Adipose tissue (tissue), 3 donors: Measurements from ENCODE around the gene WWTR1. TPM values are rescaled to one million over a fixed set of nuclear protein-coding genes. Genes with fewer than 3 reads are reported as not detected.

Experiments
- H3K27ac ChIP-seq: one replicate; pipeline ENCODE4 v1.5.1; 2013; ENCODE audit warnings: low read depth, low read length
- WGBS, 3 donors: extraction: QIAGEN DNeasy Blood & Tissue Kit; methylation state at CpG; one replicate each; pipeline ENCODE4 v1.1.7; 2013; 5-methylcytosine and 5-hydroxymethylcytosine counted together
- polyA plus RNA-seq, 3 donors: library from polyadenylated mRNA; stranded (reverse); fragments of 200-250 nt; gene quantifications; one replicate each; pipeline ENCODE4 v1.2.3, GENCODE V29; 2013
- donor health status: healthy with polysubstance abuse.
- donor health status: Bipolar disorder and iron deficiency.
- donor health status: healthy.

Gene WWTR1
- polyA plus RNA-seq, 3 donors = 14.3 to 74.1 (median 46.8) TPM

DNA sequence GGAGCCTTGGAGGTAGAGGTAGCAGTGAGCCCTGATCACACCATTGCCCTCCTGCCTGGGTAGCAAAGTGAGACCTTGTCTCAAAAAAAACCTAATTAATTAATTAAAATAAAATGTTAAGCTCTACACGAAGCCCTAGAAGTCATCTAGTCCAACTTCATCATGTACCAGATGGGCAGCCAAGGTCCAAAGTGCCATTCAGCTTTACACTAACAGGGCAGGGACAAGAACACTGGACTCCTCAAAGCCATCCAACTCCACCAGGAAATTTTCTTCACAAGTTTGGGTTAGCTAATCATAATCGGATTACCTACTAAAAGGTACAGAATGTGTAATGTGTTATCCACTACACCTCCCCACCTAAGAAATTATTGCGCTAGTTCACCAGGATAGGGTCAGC, 48.8 kb downstream of the WWTR1 start:
- WGBS, 3 donors = 83 to 94% (median 92%) methylated on average over 3 of the region's 3 CpGs
- H3K27ac ChIP-seq = no peak overlapping the region

GRCh38 chr3:149605902-149606301, 51.9 kb downstream of the WWTR1 start:
- no peak overlapping the region for H3K27ac ChIP-seq

GRCh38 chr3:149604125-149604875, 53.5 kb downstream of the WWTR1 start:
- H3K27ac ChIP-seq = peak overlapping the region; percentile 46
- WGBS, 3 donors = 69 to 85% (median 80%) methylated on average over 4 of the region's 4 CpGs

More at GRCh38 chr3:149605902-149606301, 51.9 kb downstream of the WWTR1 start:
- 88 to 95% (median 94%) methylated on average over 2 of the region's 2 CpGs for WGBS, 3 donors

- no peak overlapping the region for H3K27ac ChIP-seq
- 73 to 81% (median 79%) methylated on average over 3 of the region's 3 CpGs for WGBS, 3 donors
Observed at GRCh38 chr3:149603126-149604074, 54.4 kb downstream of the WWTR1 start.

DNA sequence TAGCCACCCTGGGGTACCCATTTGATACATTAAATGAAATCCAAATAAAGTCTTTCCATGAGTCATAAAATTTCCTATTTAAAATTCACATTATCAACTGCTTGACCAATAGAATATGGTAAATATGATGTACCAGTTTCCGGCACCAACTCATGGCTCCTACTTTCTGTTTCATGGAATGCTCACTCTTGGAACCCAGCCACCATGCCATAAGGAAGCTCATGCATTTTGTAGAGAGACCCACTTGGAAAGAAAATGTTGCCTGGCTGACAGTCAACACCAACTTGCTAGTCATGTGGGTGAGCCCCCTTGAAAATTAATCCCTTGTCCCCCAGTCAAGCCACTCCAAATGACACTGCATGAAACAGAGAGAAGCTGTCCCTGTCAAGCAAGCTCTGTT, 57.2 kb downstream of the WWTR1 start:
- WGBS, 3 donors = 89 to 95% (median 91%) methylated on average over 1 of the region's 1 CpG
- no peak overlapping the region for H3K27ac ChIP-seq

DNA sequence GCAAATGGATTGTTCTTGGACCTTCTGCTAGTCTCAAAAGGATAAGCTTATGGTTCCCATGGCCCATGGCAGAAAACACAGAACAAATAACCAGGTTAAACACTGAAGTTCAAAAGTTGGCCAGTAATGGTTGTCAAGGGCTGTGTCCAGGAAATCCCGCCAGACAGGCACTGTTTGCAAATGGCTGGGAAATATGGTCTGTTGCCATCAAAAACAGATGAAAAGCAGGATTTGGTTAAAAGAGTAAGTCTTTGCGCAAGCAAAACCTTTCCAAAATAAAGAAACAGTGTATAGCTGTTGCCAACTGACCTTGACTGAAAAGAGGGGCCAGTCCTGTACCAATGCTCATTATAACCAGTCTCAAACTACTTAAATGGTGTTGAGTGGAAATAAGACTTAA, 58.6 kb downstream of the WWTR1 start:
- H3K27ac ChIP-seq = no peak overlapping the region
- 68 to 90% (median 89%) methylated on average over 2 of the region's 2 CpGs for WGBS, 3 donors

DNA sequence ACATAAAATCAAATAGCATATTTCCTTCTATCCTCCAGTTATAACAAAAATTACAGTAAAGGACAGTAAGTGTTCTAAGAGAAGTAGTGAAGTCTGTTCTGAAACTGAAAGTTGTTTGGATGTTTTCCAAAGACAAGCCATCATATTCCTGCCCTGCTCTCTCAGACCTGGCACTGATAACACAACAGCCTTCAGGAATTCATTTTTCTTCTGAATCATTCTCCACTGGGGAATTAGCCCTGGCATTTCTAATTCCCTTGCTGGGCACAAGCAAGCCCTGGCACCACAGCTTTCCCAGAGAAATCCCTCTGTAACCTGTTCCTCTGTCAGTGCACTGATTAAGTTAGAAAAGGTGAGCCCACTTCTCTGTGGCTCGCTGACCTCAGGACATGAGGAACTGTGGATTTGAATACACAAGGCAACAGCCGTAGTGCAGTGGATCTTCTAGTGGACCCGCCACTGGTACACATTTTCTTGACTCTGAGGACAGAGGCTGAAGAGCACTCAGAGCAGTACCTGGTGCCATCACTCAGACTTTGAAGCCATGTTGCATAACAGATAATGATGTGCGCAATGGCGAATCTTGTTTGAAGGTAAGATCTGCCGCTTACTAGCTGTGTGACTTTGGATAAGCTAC, 61.6 kb downstream of the WWTR1 start:
- WGBS, 3 donors = 83 to 90% (median 88%) methylated on average over 6 of the region's 6 CpGs
- no peak overlapping the region for H3K27ac ChIP-seq

- no peak overlapping the region for H3K27ac ChIP-seq
- WGBS, 3 donors = 84 to 91% (median 88%) methylated on average over 8 of the region's 8 CpGs
Observed at GRCh38 chr3:149593418-149594160, 64.2 kb downstream of the WWTR1 start.

DNA sequence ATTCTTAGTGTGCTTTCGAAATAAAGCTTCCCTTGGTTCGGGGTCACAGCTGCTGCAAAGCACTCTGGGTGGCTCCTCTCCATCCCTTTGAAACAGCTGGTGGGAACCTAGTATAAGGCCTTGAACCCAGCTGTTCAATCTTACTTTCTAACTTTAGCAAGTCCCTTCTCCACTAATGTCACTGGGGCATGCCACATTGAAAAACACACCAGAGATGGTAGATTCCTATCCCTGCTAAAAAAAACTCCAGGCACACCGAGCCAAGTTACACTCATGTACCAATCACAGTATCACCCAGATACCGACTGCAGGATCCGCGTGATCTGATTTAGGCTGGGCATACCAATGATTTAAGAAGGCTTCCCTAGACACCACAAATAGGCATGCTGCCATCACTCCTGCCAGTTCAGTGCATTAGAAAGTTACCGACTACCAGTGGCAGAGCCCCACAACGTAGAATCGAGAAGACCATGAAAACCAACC, 65.0 kb downstream of the WWTR1 start:
- H3K27ac ChIP-seq = no peak overlapping the region
- WGBS, 3 donors = 78 to 86% (median 83%) methylated on average over 9 of the region's 9 CpGs

- no peak overlapping the region for H3K27ac ChIP-seq
- WGBS, 3 donors = 65 to 84% (median 74%) methylated on average over 4 of the region's 4 CpGs
Observed at GRCh38 chr3:149590691-149591441, 67.0 kb downstream of the WWTR1 start.

DNA sequence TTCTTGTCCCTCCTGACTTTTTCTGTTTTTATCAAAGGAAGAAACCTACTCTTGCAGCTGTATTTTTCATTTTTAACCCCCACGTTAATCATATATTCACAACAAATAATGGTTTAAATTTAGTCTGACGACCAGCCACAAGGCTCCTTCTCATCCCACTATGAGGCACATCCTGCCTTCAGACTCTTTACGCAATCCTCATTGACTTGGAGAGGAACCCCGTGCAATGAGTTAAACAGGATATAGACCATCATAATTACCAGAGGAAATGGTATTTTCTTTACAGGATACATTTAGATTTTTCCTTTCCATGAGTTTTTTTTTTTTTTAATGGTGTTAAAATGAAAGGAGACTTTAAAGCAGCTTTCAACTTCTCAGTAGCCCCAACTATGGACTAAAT, 68.5 kb downstream of the WWTR1 start:
- H3K27ac ChIP-seq = no peak overlapping the region
- 40 to 57% (median 48%) methylated on average over 4 of the region's 4 CpGs for WGBS, 3 donors

DNA sequence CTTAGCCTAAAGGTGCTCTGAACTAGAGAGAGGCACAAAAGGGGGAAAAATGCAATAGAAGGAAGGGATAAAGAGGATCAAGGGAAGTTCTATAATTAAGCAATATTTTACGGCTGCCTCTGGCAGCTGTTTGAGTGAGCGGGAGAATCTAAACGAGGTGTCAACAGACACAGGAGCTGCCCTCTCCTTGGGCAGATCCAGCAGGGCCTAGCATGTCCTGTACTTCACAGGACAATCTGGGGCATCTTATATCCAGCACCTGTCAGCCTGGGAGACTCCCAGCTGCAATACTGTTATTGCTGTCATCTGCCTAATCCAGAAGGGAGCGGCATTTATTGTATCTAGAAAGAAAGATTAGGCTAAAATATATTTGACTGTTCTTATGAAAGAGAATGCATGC, 68.9 kb downstream of the WWTR1 start:
- WGBS, 3 donors = 67 to 71% (median 69%) methylated on average over 4 of the region's 4 CpGs
- H3K27ac ChIP-seq = no peak overlapping the region

GRCh38 chr3:149587383-149587782, 70.4 kb downstream of the WWTR1 start:
- WGBS, 3 donors = 61 to 75% (median 69%) methylated on average over 5 of the region's 5 CpGs
- H3K27ac ChIP-seq = no peak overlapping the region

DNA sequence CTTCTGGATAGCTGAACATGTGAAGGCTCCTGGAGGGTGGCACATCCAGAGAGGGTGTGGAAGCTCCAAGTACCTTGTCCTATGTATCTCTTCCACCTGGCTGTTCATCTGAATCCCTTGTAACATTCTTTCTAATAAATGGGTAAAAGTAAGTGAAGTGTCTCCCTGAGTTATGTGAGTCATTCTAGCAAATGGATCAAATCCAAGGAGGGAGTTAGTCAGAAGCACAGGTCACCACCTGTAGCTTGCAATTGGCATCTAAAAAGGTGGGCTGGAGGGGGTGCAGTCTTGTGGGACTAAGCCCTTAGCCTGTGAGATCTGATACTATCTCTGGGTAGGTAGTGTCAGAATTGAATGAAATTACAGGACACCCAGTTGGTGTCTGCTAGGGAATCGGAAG, 71.0 kb downstream of the WWTR1 start:
- WGBS, 3 donors = 80 to 87% (median 83%) methylated on average over 1 of the region's 1 CpG
- no peak overlapping the region for H3K27ac ChIP-seq

- 71 to 84% (median 79%) methylated on average over 2 of the region's 2 CpGs for WGBS, 3 donors
- no peak overlapping the region for H3K27ac ChIP-seq
Observed at GRCh38 chr3:149585401-149585726, 72.5 kb downstream of the WWTR1 start.

DNA sequence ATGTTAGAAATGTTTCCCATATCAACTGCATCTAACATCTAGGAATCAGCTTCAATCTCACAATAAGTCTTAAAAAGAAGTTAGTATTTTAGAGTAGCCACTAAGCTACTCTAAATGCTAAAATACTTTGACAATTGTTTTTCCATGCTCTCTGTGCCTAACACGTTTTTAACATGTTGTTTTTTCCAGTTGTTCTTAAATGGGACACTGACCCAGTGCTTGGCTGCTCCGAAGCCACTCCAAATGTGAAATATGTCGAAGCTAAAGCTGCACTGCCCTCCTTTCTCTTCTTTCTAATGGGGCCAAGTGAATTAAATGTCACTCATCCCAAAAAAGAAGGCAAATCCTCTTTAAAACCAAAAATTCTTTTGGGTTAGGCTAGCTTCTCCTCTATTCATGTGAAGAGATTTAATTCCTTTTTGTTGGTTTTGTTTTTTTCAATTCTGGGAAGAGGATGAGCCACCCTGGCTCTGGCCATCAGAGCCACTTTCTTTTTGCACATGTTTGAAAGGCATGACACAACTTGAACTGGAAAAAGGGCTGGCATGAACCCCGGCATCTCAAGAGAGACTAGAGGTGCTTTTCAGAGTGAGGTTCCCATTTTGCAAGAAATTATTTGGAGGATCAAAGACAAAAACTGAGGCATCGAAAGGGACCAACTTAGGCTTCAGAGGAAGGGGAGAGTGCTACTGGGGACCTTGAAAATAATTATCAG, 73.7 kb downstream of the WWTR1 start:
- H3K27ac ChIP-seq = no peak overlapping the region
- WGBS, 3 donors = 68 to 81% (median 71%) methylated on average over 5 of the region's 5 CpGs

DNA sequence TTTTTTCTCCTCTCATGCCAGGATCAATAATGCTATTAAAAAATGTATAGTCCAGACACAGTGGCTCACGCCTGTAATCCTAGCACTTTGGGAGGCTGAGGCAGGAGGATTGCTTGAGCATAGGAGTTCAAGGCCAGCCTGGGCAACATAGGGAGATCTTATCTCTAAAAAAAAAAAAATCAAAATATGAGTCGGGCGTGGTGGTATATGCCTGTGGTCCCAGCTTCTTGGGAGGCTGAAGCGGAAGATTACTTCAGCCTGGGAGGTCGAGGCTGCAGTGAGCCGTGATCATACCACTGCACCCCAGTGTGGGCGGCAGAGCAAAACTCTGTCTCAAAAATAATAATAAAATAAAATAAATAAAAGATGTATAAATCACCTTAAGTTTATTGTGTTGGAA, 75.4 kb downstream of the WWTR1 start:
- WGBS, 3 donors = 81 to 87% (median 84%) methylated on average over 7 of the region's 7 CpGs
- H3K27ac ChIP-seq = no peak overlapping the region
